ENCODE results near the gene FYCO1.

Gene FYCO1

GRCh38 chr3:45993421-45994027, 2.1 kb downstream of the FYCO1 start:
- H3K27me3 Mint-ChIP-seq (ENCODE audit: low read depth, poor library complexity) = peaks cover 12% of the 10 kb centered on the region
- no peaks in the 10 kb centered on the region for H3K9me3 Mint-ChIP-seq
- H3K4me3 Mint-ChIP-seq = no peak overlapping the region
- DNase-seq = no peak
- peaks cover 24% of the 10 kb centered on the region for H3K4me1 Mint-ChIP-seq
- no peak overlapping the region for H3K27ac Mint-ChIP-seq
- TF ChIP-seq, protein P1, sequence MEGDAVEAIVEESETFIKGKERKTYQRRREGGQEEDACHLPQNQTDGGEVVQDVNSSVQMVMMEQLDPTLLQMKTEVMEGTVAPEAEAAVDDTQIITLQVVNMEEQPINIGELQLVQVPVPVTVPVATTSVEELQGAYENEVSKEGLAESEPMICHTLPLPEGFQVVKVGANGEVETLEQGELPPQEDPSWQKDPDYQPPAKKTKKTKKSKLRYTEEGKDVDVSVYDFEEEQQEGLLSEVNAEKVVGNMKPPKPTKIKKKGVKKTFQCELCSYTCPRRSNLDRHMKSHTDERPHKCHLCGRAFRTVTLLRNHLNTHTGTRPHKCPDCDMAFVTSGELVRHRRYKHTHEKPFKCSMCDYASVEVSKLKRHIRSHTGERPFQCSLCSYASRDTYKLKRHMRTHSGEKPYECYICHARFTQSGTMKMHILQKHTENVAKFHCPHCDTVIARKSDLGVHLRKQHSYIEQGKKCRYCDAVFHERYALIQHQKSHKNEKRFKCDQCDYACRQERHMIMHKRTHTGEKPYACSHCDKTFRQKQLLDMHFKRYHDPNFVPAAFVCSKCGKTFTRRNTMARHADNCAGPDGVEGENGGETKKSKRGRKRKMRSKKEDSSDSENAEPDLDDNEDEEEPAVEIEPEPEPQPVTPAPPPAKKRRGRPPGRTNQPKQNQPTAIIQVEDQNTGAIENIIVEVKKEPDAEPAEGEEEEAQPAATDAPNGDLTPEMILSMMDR (IDR thresholded peaks at IDR 0.05) = no peak
- no peaks in the 10 kb centered on the region for H3K36me3 Mint-ChIP-seq (ENCODE audit: low read depth)

GRCh38 chr3:45992821-45993221, 2.8 kb downstream of the FYCO1 start:
- H3K27me3 Mint-ChIP-seq (ENCODE audit: low read depth, poor library complexity) = peaks cover 5% of the 10 kb centered on the region
- H3K4me1 Mint-ChIP-seq = peaks cover 31% of the 10 kb centered on the region
- no peaks in the 10 kb centered on the region for H3K9me3 Mint-ChIP-seq
- DNase-seq = no peak
- no peaks in the 10 kb centered on the region for H3K36me3 Mint-ChIP-seq (ENCODE audit: low read depth)
- TF ChIP-seq, protein P1 (IDR thresholded peaks at IDR 0.05) = no peak
- H3K27ac Mint-ChIP-seq = no peak overlapping the region
- H3K4me3 Mint-ChIP-seq = no peak overlapping the region

GRCh38 chr3:45992133-45992729, 3.4 kb downstream of the FYCO1 start:
- DNase-seq = no peak
- Mint-ChIP-seq H3K4me3 (no peak overlapping the region), H3K4me1 (peaks cover 36% of the 10 kb centered on the region), H3K27me3 (ENCODE audit: low read depth, poor library complexity) (no peaks in the 10 kb centered on the region), H3K36me3 (ENCODE audit: low read depth) (no peaks in the 10 kb centered on the region), H3K9me3 (no peaks in the 10 kb centered on the region), H3K27ac (no peak overlapping the region)
- TF ChIP-seq, protein P1 (IDR thresholded peaks at IDR 0.05) = no peak

DNA sequence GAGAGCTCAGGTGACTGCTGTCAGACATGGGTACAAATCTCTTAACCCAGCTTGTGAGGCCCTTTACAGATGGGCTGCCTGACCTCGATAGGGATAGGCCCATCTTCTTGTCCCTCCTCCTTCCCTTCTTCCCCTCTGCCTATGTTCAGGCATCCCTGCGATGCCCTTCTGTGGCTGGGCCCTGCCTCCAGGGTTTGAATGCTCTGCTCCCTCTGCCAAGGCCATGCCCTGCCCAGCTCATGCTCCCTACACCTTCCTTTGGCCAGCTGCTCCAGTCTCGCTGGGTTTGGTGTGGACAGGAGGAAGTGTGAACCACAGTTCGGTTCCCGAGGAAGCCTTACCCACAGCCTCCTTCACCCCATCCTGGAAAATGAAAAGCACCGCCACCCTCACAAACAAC, 4.3 kb downstream of the FYCO1 start:
- H3K27me3 Mint-ChIP-seq (ENCODE audit: low read depth, poor library complexity) = no peaks in the 10 kb centered on the region
- H3K4me1 Mint-ChIP-seq = peaks cover 44% of the 10 kb centered on the region
- no peak overlapping the region for H3K4me3 Mint-ChIP-seq
- no peaks in the 10 kb centered on the region for H3K36me3 Mint-ChIP-seq (ENCODE audit: low read depth)
- H3K27ac Mint-ChIP-seq = no peak overlapping the region
- H3K9me3 Mint-ChIP-seq = no peaks in the 10 kb centered on the region
- TF ChIP-seq, protein P1 (IDR thresholded peaks at IDR 0.05) = no peak
- DNase-seq = no peak

GRCh38 chr3:45990181-45990580, 5.4 kb downstream of the FYCO1 start:
- no peaks in the 10 kb centered on the region for H3K27me3 Mint-ChIP-seq (ENCODE audit: low read depth, poor library complexity)
- no peaks in the 10 kb centered on the region for H3K9me3 Mint-ChIP-seq
- TF ChIP-seq, protein P1 (IDR thresholded peaks at IDR 0.05) = no peak
- no peak overlapping the region for H3K4me3 Mint-ChIP-seq
- H3K27ac Mint-ChIP-seq = no peak overlapping the region
- no peak for DNase-seq
- no peaks in the 10 kb centered on the region for H3K36me3 Mint-ChIP-seq (ENCODE audit: low read depth)
- H3K4me1 Mint-ChIP-seq = peaks cover 44% of the 10 kb centered on the region

DNA sequence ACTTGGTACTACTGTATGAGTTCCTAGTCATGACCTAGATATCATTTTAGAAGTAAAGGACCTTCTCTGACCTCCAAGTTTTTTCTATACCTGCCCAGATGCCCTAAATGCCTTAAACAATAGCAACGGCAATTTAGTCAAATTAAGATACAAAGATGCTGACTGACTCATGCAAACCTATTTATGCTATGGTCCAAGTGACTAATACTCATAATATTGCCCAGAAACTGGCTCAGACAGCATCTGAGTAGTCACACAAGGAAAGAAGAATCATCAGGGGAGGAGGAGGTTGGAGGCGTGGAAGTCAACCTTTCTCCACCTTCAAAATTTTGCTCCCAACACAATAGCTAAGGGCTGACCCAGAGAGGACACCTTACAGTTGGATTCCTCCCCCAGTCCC, 6.8 kb downstream of the FYCO1 start:
- no peak for DNase-seq
- no peak overlapping the region for H3K4me3 Mint-ChIP-seq
- TF ChIP-seq, protein P1 (IDR thresholded peaks at IDR 0.05) = no peak

More for the DNA sequence above, 6.8 kb downstream of the FYCO1 start:
- H3K4me1 Mint-ChIP-seq = peaks cover 39% of the 10 kb centered on the region
- no peaks in the 10 kb centered on the region for H3K9me3 Mint-ChIP-seq
- H3K27ac Mint-ChIP-seq = no peak overlapping the region
- H3K36me3 Mint-ChIP-seq (ENCODE audit: low read depth) = no peaks in the 10 kb centered on the region
- H3K27me3 Mint-ChIP-seq (ENCODE audit: low read depth, poor library complexity) = no peaks in the 10 kb centered on the region

Measured in nephron progenitor cell (in vitro differentiated cells).